Spleen (tissue), 11 donors: ENCODE data around the gene MOGAT3. TPM values are rescaled to one million over a fixed set of nuclear protein-coding genes. Genes with fewer than 3 reads are reported as not detected.
"Not testable (repeated sequence)": the region's sequence is repeated elsewhere in the genome, so short reads cannot be mapped to it uniquely, and the experiment has no call there.

Experiments
- DNase-seq: peaks from one replicate; pipeline ENCODE4 v3.0.0-alpha.2; 2020
- H3K27ac ChIP-seq, 8 donors: fragments of 200-600 bp; sonication (generic) in 7 of 8; 1 replicate in 4 of 8; 2 replicates in 4 of 8; pipeline versions ENCODE4 v1.5.0 to v1.8.0; 2016 to 2021; ENCODE audit warnings: inconsistent platforms in 4 of 8, mild to moderate bottlenecking in 4 of 8, moderate library complexity in 1 of 8
- H3K27me3 ChIP-seq, 7 donors: fragments of 200-600 bp; sonication (generic) in 6 of 7; replicated peaks in 1 of 7; 1 replicate in 4 of 7; 2 replicates in 3 of 7; pipeline versions ENCODE4 v1.5.0 to v1.8.0; 2016 to 2021; ENCODE audit warnings: inconsistent platforms in 3 of 7, mild to moderate bottlenecking in 1 of 7
- H3K36me3 ChIP-seq, 6 donors: fragments of 200-600 bp; sonication (generic) in 5 of 6; 1 replicate in 4 of 6; 2 replicates in 2 of 6; pipeline versions ENCODE4 v1.5.0 to v1.8.0; 2016 to 2021; ENCODE audit warnings: inconsistent platforms in 2 of 6
- H3K4me1 ChIP-seq, 6 donors: fragments of 200-600 bp; sonication (generic) in 5 of 6; 1 replicate in 3 of 6; 2 replicates in 3 of 6; pipeline versions ENCODE4 v1.5.0 to v1.8.0; 2016 to 2021; ENCODE audit warnings: inconsistent platforms in 3 of 6
- H3K4me3 ChIP-seq, 8 donors: fragments of 200-600 bp; sonication (generic) in 7 of 8; 1 replicate in 4 of 8; 2 replicates in 4 of 8; pipeline versions ENCODE4 v1.5.0 to v1.8.0; 2016 to 2021; ENCODE audit warnings: inconsistent platforms in 4 of 8, mild to moderate bottlenecking in 4 of 8, moderate library complexity in 2 of 8
- H3K9me3 ChIP-seq, 8 donors: fragments of 200-600 bp; sonication (generic) in 7 of 8; 1 replicate in 4 of 8; 2 replicates in 4 of 8; pipeline versions ENCODE4 v1.5.0 to v1.8.0; 2016 to 2021; ENCODE audit warnings: inconsistent platforms in 4 of 8
- POLR2A ChIP-seq, 3 donors: fragments of 450-650 bp; IDR thresholded peaks; one replicate each; pipeline ENCODE4 v1.5.1; 2017; ENCODE audit warnings: antibody characterized with exemption in 3 of 3, mild to moderate bottlenecking in 1 of 3
- POLR2AphosphoS5 ChIP-seq, 3 donors: sonication (generic); formaldehyde crosslinking; IDR thresholded peaks; one replicate each; pipeline ENCODE4 v1.5.1; 2017; ENCODE audit warnings: antibody characterized with exemption in 3 of 3
- WGBS, 5 donors: extraction: QIAGEN DNeasy Blood & Tissue Kit in 3 of 5; methylation state at CpG; one replicate each; pipeline versions ENCODE4 v1.1.5 to v1.1.7; 2013 to 2018; 5-methylcytosine and 5-hydroxymethylcytosine counted together
- intact Hi-C: fragments of 100-400 bp; cut with DNase I; formaldehyde crosslinking; loops from one replicate; pipeline ENCODE4 v1.15.0; 2023; ENCODE audit warnings: low total_unique reads
- polyA plus RNA-seq, 3 donors: library from polyadenylated mRNA; stranded (reverse); fragments of 200-250 nt; gene quantifications; one replicate each; pipeline ENCODE4 v1.2.1, GENCODE V29; 2013
- total RNA-seq, 7 donors: library from RNA; depleted of rRNA in 3 of 7; stranded (reverse); fragments of >200 nt in 3 of 7; fragmentation: NEBNext Ultra II Directional in 4 of 7; extraction: Animal tissue kit (Norgen Biotek cat#: 25700) in 4 of 7; gene quantifications; one replicate each; pipeline versions ENCODE4 v1.1.0 to v1.2.1, GENCODE V29; 2016 to 2021
- TF ChIP-seq, protein P1 (sequence below), 11 experiments: fragments of 200-600 bp in 7 of 11; fragments of 450-650 bp in 4 of 11; sonication (generic) in 4 of 11; IDR thresholded peaks in 8 of 11; conservative IDR thresholded peaks in 3 of 11; 1 replicate in 7 of 11; 2 replicates in 4 of 11; pipeline versions ENCODE4 v1.4.0 to v1.8.0; 2016 to 2021; ENCODE audit warnings: antibody characterized with exemption in 11 of 11, inconsistent platforms in 4 of 11, mild to moderate bottlenecking in 1 of 11
- donor health status: healthy with polysubstance abuse.
- donor health status: DM: no; HTN: no; CAD: no; lungs with moderate emphysema.
- donor health status: DM: no; HTN: no; CAD: no.
- donor health status: Bipolar disorder and iron deficiency.
- donor health status: healthy.
- donor health status: DM: no; HTN: no; CAD: no.
- donor health status: DM: yes; HTN: yes; CAD: no.

MOGAT3 gene
- total and polyA plus RNA-seq, 10 donors: not detected

DNA sequence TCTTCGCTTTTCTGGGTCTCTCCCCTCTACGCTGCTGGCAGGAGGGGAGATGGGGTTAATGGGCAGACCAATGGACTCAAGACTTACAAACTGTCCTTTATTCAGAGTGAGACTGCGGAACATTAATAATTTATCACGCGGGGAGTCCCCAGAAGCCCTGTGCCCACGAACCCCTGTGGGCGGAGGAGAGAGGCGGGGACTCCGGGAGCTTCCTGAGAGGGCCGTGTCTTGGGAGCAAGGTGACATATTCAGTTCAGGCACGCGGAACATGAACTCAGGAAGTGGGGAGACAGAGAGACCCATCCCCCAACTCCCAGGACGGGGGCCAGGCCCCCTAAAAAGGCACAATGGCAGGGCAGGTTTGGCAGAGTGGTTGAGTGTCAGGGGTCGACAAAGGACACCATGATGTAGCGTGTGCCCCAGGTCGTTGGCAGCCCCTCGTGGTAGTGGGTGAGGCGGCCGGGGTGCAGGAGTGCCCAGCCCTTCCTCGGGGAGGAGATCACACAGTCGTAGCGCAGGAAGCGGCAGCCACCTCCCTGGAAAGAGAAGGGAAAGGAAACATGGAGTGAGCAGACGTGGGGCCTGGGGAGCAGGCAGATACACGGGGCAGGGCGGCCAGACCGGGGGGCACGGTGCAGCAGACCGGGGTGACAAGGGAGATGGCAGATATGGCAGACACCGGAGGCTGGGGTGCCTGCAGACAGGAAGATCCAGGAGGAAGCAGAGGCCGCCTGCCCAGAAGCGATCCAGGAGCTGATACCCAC is 5.2 kb upstream of the MOGAT3 start:
- 84 to 91% (median 85%) methylated on average over 30 to 32 of the region's 32 CpGs for WGBS, 5 donors
- DNase-seq: no peak
- Histone ChIP-seq H3K4me3 (no peak overlapping the region), H3K4me1 (peaks cover 0 to 38% (median 24%) of the 10 kb centered on the region in 6 donors), H3K9me3 (no peaks in the 10 kb centered on the region), H3K27ac (no peak overlapping the region), H3K27me3 (peaks cover 4 to 25% (median 16%) of the 10 kb centered on the region in 7 donors), H3K36me3 (peaks cover 0 to 55% (median 43%) of the 10 kb centered on the region in 6 donors)
- TF ChIP-seq POLR2A (IDR thresholded peaks at IDR 0.05): no peak
- peak in 1 of 3 donors; percentile 38 for TF ChIP-seq POLR2AphosphoS5 (IDR thresholded peaks at IDR 0.05)
- intact Hi-C loops: no loop called here

DNA sequence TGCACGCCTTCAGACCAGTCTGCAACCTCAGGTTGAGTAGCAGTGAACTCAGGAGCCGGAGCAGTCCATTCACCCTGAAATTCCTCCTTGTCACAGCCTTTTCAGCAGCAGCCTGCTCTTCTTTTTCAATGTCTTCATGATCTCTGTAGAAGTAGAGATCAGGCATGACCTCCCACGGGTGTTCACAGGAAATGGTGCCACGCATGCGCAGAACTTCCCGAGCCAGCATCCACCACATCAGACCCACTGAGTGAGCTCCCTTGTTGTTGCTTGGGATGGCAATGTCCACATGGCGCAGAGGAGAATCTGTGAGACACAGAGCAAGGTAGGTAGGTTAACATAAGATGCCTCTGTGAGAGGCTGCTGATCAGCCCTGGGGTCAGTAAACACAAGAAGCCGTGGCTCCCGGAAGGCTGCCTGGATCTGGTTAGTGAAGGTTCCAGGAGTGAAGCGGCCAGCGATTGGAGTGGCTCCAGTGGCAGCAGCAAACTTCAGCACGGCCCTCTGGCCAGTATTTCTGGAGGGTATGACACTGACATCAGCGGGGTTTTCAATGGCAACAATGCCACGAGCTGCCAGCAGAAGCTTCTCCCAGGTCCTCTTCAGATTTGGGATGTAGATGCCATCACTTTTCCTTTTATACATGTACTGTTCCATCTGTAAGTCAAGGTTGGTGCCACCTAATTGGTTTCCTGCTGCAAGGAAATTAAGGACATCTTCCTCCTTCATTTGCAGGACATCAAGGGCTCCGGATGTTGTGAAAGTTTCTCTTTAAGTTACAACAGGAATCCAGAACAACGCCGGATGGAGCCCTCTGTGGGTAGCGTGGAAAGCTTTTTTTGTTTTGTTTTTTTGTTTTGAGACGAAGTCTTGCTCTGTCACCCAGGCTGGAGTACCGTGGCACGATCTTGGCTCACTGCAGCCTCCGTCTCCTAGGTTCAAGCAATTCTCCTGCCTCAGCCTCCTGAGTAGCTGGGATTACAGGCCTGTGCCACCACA is 3.2 kb upstream of the MOGAT3 start:
- H3K4me3 ChIP-seq: peak overlapping the region in 1 of 8 donors; percentile 12
- H3K9me3 ChIP-seq, DNase-seq, intact Hi-C loops: not testable (repeated sequence)
- H3K27me3 ChIP-seq: peaks cover 4 to 46% (median 25%) of the 10 kb centered on the region in 7 donors
- TF ChIP-seq, protein P1, sequence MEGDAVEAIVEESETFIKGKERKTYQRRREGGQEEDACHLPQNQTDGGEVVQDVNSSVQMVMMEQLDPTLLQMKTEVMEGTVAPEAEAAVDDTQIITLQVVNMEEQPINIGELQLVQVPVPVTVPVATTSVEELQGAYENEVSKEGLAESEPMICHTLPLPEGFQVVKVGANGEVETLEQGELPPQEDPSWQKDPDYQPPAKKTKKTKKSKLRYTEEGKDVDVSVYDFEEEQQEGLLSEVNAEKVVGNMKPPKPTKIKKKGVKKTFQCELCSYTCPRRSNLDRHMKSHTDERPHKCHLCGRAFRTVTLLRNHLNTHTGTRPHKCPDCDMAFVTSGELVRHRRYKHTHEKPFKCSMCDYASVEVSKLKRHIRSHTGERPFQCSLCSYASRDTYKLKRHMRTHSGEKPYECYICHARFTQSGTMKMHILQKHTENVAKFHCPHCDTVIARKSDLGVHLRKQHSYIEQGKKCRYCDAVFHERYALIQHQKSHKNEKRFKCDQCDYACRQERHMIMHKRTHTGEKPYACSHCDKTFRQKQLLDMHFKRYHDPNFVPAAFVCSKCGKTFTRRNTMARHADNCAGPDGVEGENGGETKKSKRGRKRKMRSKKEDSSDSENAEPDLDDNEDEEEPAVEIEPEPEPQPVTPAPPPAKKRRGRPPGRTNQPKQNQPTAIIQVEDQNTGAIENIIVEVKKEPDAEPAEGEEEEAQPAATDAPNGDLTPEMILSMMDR (IDR thresholded peaks at IDR 0.05 in 8 of 11, conservative IDR thresholded peaks at IDR 0.05 in 3 of 11): peak in 1 of 11 experiments; percentile 11
- H3K36me3 ChIP-seq: peaks cover 0 to 35% (median 26%) of the 10 kb centered on the region in 6 donors
- WGBS, 5 donors: 52 to 61% (median 57%) methylated on average over 20 to 22 of the region's 22 CpGs
- peak overlapping the region in 6 of 8 donors; percentile 40 to 73 (median 64) for H3K27ac ChIP-seq
- H3K4me1 ChIP-seq: peaks cover 0 to 41% (median 26%) of the 10 kb centered on the region in 6 donors

DNA sequence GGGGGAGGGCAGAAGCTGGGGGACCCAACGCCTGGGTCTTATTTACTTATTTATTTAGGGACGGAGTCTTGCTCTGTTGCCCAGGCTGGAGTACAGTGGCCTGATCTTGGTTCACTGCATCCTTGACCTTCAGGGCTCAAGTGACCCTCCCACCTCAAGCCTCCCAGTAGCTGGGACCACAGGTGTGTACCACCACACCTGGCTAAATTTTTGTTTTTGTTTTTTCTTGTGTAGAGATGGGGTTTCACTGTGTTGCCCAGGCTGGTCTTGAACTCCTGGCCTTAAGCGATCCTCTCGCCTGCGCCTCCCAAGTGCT is 1.7 kb upstream of the MOGAT3 start:
- Histone ChIP-seq H3K4me1 (peaks cover 0 to 41% (median 26%) of the 10 kb centered on the region in 6 donors), H3K36me3 (peaks cover 0 to 20% (median 12%) of the 10 kb centered on the region in 6 donors), H3K27me3 (peaks cover 4 to 58% (median 25%) of the 10 kb centered on the region in 7 donors), H3K27ac (no peak overlapping the region), H3K9me3 (no peaks in the 10 kb centered on the region), H3K4me3 (peak overlapping the region in 1 of 8 donors; percentile 53)
- TF ChIP-seq, protein P1 (IDR thresholded peaks at IDR 0.05 in 8 of 11, conservative IDR thresholded peaks at IDR 0.05 in 3 of 11): no peak
- TF ChIP-seq POLR2A (IDR thresholded peaks at IDR 0.05): no peak
- TF ChIP-seq POLR2AphosphoS5 (IDR thresholded peaks at IDR 0.05): no peak
- intact Hi-C loops: no loop called here
- no peak for DNase-seq
- WGBS, 5 donors: 83 to 92% (median 86%) methylated on average over 5 of the region's 5 CpGs

DNA sequence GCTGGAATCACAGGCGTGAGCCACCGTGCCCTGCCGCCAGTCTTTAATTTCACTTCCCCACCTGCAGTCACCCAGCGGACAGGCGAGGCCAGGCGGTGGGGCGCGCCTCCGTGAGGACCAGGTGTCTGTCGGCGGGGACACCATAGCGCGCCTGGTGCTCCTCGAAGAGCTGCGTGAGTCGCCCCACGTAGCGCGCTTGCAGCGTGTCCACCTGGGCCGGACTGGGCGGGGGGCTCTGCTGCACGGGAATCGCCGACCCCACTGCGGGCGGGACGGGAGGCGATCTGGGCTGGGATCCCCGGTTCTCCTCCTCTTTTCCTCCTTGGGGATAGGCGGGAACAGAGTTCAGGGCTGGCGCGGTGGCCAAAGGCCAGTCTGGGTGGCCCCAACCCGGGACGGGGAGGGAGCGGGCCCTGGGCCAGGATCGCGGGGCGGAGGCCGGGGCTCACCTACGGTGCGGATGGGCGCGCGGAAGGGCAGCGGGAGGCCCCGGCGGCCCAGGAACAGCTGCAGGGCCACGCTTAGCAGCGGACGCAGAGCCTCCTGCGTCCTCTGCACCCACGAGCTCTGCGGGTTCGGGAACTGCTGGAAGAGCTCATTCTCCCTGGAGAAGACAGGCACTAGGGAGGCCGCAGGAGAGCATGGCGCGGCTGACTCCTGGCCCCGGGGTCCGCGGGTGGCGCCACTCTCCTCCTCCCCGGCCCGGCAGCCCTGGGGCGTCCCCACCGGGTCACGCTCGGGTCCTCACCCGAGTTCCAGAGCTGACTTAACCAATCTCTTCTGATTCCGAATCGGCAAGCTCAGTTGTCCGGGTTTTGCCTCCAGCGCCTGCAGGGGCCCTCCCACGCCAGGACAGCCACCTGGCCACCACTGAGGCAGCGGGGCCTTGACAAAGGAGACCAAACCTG is 1.1 kb upstream of the MOGAT3 start:
- Histone ChIP-seq H3K4me3 (peak overlapping the region in 6 of 8 donors; percentile 5 to 53 (median 19)), H3K9me3 (no peaks in the 10 kb centered on the region), H3K27ac (no peak overlapping the region), H3K27me3 (peaks cover 4 to 58% (median 25%) of the 10 kb centered on the region in 7 donors), H3K36me3 (peaks cover 0 to 14% (median 10%) of the 10 kb centered on the region in 6 donors), H3K4me1 (peaks cover 0 to 41% (median 26%) of the 10 kb centered on the region in 6 donors)
- 9 to 17% (median 11%) methylated on average over 31 to 75 of the region's 75 CpGs for WGBS, 5 donors
- TF ChIP-seq POLR2AphosphoS5 (IDR thresholded peaks at IDR 0.05): peak in 2 of 3 donors; percentile 13 to 45
- TF ChIP-seq, protein P1 (IDR thresholded peaks at IDR 0.05 in 8 of 11, conservative IDR thresholded peaks at IDR 0.05 in 3 of 11): no peak
- intact Hi-C loops: no loop called here
- no peak for DNase-seq
